ENCODE data around the gene MACIR. TPM values are rescaled to one million over a fixed set of nuclear protein-coding genes. Genes with fewer than 3 reads are reported as not detected.

Gene MACIR
- total RNA-seq, 1 experiment from 2014 or later: 4.1 TPM

DNA sequence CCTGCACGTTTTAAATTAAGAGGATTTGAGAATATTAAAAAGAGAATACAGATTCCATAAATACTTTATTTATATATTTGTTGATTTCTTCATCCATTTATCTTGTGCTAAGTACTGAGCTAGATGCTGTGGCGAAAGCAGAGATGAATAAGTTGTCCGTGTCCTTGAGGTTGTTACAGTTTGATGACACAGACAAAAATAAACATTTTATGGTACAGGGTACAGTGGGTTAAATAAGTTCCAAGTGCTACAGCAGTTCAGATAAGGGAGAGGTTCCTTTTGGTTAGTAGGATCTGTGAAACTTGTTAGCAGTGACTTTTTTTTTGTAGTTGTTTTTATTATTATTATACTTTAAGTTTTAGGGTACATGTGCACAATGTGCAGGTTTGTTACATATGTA is 50.2 kb downstream of the MACIR start:
- Mint-ChIP-seq H3K27ac (ENCODE audit: unreplicated experiment) (no peak overlapping the region), H3K27me3 (ENCODE audit: insufficient read depth, unreplicated experiment) (peaks cover 3% of the 10 kb centered on the region), H3K4me3 (ENCODE audit: unreplicated experiment) (no peak overlapping the region), H3K4me1 (ENCODE audit: low read depth, unreplicated experiment) (no peaks in the 10 kb centered on the region), H3K36me3 (ENCODE audit: insufficient read depth, unreplicated experiment) (no peaks in the 10 kb centered on the region), H3K9me3 (ENCODE audit: unreplicated experiment) (no peaks in the 10 kb centered on the region)
- ChIA-PET CTCF (no interaction called here), POLR2A (no interaction called here)
- TF ChIP-seq, protein P1, sequence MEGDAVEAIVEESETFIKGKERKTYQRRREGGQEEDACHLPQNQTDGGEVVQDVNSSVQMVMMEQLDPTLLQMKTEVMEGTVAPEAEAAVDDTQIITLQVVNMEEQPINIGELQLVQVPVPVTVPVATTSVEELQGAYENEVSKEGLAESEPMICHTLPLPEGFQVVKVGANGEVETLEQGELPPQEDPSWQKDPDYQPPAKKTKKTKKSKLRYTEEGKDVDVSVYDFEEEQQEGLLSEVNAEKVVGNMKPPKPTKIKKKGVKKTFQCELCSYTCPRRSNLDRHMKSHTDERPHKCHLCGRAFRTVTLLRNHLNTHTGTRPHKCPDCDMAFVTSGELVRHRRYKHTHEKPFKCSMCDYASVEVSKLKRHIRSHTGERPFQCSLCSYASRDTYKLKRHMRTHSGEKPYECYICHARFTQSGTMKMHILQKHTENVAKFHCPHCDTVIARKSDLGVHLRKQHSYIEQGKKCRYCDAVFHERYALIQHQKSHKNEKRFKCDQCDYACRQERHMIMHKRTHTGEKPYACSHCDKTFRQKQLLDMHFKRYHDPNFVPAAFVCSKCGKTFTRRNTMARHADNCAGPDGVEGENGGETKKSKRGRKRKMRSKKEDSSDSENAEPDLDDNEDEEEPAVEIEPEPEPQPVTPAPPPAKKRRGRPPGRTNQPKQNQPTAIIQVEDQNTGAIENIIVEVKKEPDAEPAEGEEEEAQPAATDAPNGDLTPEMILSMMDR (IDR thresholded peaks at IDR 0.05; ENCODE audit: insufficient read depth in 1 of 2, low read depth in 1 of 2, low read length in 1 of 2, severe bottlenecking in 1 of 2, unreplicated experiment in 1 of 2): no peak
- DNase-seq: no peak
- H3K9me3 ChIP-seq: no peaks in the 10 kb centered on the region
- H3K27me3 ChIP-seq (replicated peaks; ENCODE audit: control insufficient read depth, insufficient read depth, low read length): no peaks in the 10 kb centered on the region
- no peaks in the 10 kb centered on the region for H3K36me3 ChIP-seq (ENCODE audit: control insufficient read depth, insufficient read depth, low read length)
- H3K4me3 ChIP-seq (ENCODE audit: low read depth, low read length): no peak overlapping the region
- BruUV-seq (replicated peaks): no TSS peak
- intact Hi-C loops (cut with micrococcal nuclease; ENCODE audit: unreplicated experiment): no loop called here
- H3K4me1 ChIP-seq: no peaks in the 10 kb centered on the region

- DNase-seq: no peak
- no peaks in the 10 kb centered on the region for H3K4me1 ChIP-seq
- ChIA-PET CTCF (no interaction called here), POLR2A (no interaction called here)
- no peaks in the 10 kb centered on the region for H3K36me3 ChIP-seq (ENCODE audit: control insufficient read depth, insufficient read depth, low read length)
- H3K9me3 Mint-ChIP-seq (ENCODE audit: unreplicated experiment): no peaks in the 10 kb centered on the region
- H3K27me3 Mint-ChIP-seq (ENCODE audit: insufficient read depth, unreplicated experiment): peaks cover 11% of the 10 kb centered on the region
- no peaks in the 10 kb centered on the region for H3K4me1 Mint-ChIP-seq (ENCODE audit: low read depth, unreplicated experiment)
- TF ChIP-seq, protein P1 (IDR thresholded peaks at IDR 0.05; ENCODE audit: insufficient read depth in 1 of 2, low read depth in 1 of 2, low read length in 1 of 2, severe bottlenecking in 1 of 2, unreplicated experiment in 1 of 2): no peak
- no peaks in the 10 kb centered on the region for H3K36me3 Mint-ChIP-seq (ENCODE audit: insufficient read depth, unreplicated experiment)
- H3K4me3 ChIP-seq (ENCODE audit: low read depth, low read length): no peak overlapping the region
- no peak overlapping the region for H3K27ac Mint-ChIP-seq (ENCODE audit: unreplicated experiment)
- no peaks in the 10 kb centered on the region for H3K9me3 ChIP-seq
- no peaks in the 10 kb centered on the region; the same call in 1 of the 2 replicates for H3K27me3 ChIP-seq (replicated peaks; ENCODE audit: control insufficient read depth, insufficient read depth, low read length)
- H3K4me3 Mint-ChIP-seq (ENCODE audit: unreplicated experiment): no peak overlapping the region
- intact Hi-C loops (cut with micrococcal nuclease; ENCODE audit: unreplicated experiment): no loop called here
- no TSS peak for BruUV-seq (replicated peaks)
Measured at GRCh38 chr5:103313056-103313455, 54.5 kb downstream of the MACIR start.

DNA sequence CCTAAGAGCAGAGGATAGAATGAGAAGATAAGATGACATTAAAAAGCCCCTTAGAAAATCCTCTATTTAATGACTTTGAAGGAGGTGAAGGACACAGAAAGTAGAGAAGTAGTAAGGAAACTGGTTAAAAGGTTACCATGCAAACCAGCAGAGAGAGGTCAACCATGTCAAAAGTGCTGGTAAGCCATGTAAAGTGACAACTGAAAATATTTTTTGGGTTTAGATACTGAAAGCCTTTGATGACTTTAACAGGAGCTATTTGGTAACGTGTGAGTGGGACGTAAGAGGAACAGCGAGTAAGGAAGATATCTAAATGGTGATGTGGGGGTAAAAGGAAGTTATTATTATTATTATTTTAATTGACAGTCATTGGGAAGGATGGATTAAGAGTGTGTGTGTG is 56.9 kb downstream of the MACIR start:
- Mint-ChIP-seq H3K4me3 (ENCODE audit: unreplicated experiment) (no peak overlapping the region), H3K36me3 (ENCODE audit: insufficient read depth, unreplicated experiment) (no peaks in the 10 kb centered on the region), H3K27ac (ENCODE audit: unreplicated experiment) (no peak overlapping the region), H3K27me3 (ENCODE audit: insufficient read depth, unreplicated experiment) (peaks cover 11% of the 10 kb centered on the region), H3K9me3 (ENCODE audit: unreplicated experiment) (no peaks in the 10 kb centered on the region), H3K4me1 (ENCODE audit: low read depth, unreplicated experiment) (no peaks in the 10 kb centered on the region)
- ChIA-PET POLR2A (no interaction called here), CTCF (no interaction called here)
- H3K4me3 ChIP-seq (ENCODE audit: low read depth, low read length): no peak overlapping the region
- TF ChIP-seq, protein P1 (IDR thresholded peaks at IDR 0.05; ENCODE audit: insufficient read depth in 1 of 2, low read depth in 1 of 2, low read length in 1 of 2, severe bottlenecking in 1 of 2, unreplicated experiment in 1 of 2): no peak
- no peaks in the 10 kb centered on the region for H3K36me3 ChIP-seq (ENCODE audit: control insufficient read depth, insufficient read depth, low read length)
- no peak for DNase-seq
- H3K9me3 ChIP-seq: no peaks in the 10 kb centered on the region
- no peaks in the 10 kb centered on the region for H3K4me1 ChIP-seq
- no peaks in the 10 kb centered on the region; the same call in 1 of the 2 replicates for H3K27me3 ChIP-seq (replicated peaks; ENCODE audit: control insufficient read depth, insufficient read depth, low read length)
- BruUV-seq (replicated peaks): no TSS peak
- intact Hi-C loops (cut with micrococcal nuclease; ENCODE audit: unreplicated experiment): no loop called here
